ENCODE results near the gene C2CD2L. TPM values are rescaled to one million over a fixed set of nuclear protein-coding genes. Genes with fewer than 3 reads are reported as not detected.

C2CD2L gene
- total RNA-seq, 1 experiment from 2014 or later = 16.8 TPM

DNA sequence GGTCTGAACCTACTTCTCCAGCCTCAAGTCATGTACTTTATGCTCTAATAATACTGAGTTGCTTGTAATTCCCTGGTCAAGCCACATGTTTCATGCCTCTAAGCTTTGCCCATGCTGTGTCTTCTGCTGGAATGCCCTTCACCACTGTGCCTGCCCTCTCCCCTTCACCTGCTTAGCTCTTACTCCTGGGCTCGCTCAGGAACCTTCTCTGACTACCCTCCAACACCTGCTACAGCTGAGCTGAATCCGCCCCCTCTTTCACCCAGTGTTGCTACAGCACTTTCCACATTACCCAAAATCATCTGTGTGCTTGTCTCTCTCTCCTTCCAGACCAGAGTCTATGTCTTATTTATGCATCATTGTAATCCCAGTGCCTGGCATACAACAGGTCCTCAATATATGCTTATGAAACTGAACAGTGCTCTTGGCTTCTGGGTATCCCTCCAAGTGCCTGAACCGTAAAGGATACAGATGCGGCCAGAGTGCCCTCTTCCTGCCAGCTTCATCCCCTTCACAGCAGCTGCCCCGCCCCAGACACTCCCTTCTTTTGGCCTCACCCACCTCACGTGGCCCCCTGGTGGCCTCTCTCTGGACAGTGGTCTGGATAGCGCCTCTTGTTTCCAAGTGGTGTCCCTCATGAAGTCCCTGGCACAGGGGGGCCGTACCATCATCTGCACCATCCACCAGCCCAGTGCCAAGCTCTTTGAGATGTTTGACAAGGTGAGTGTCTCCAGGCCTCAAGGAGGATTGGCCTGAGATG lies 48.8 kb downstream of the C2CD2L start:
- no peaks in the 10 kb centered on the region for H3K27me3 ChIP-seq (ENCODE audit: low read length)
- no peak for TF ChIP-seq EZH2 (IDR thresholded peaks at IDR 0.05; ENCODE audit: low read length, unreplicated experiment)
- TF ChIP-seq, protein P1, sequence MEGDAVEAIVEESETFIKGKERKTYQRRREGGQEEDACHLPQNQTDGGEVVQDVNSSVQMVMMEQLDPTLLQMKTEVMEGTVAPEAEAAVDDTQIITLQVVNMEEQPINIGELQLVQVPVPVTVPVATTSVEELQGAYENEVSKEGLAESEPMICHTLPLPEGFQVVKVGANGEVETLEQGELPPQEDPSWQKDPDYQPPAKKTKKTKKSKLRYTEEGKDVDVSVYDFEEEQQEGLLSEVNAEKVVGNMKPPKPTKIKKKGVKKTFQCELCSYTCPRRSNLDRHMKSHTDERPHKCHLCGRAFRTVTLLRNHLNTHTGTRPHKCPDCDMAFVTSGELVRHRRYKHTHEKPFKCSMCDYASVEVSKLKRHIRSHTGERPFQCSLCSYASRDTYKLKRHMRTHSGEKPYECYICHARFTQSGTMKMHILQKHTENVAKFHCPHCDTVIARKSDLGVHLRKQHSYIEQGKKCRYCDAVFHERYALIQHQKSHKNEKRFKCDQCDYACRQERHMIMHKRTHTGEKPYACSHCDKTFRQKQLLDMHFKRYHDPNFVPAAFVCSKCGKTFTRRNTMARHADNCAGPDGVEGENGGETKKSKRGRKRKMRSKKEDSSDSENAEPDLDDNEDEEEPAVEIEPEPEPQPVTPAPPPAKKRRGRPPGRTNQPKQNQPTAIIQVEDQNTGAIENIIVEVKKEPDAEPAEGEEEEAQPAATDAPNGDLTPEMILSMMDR (conservative IDR thresholded peaks at IDR 0.05; ENCODE audit: low read depth, low read length) = peak; percentile 58; the same call in 1 of the 2 replicates
- DNase-seq (peak; percentile 36), ATAC-seq (peak; percentile 64)
- no TSS peak for BruUV-seq (replicated peaks)
- no peak overlapping the region for H3K9ac ChIP-seq (ENCODE audit: low read length)
- H3F3A ChIP-seq (ENCODE audit: low read length, unreplicated experiment) = no peaks in the 10 kb centered on the region
- no peaks in the 10 kb centered on the region for H3K36me3 ChIP-seq (ENCODE audit: low read depth, low read length)
- H2AFZ ChIP-seq (ENCODE audit: low read length) = no peak overlapping the region
- H3K4me3 ChIP-seq (ENCODE audit: low read length) = no peak overlapping the region
- no peak overlapping the region for H3K4me2 ChIP-seq (ENCODE audit: low read length)
- H3K9me2 ChIP-seq (replicated peaks; ENCODE audit: low read length) = no peaks in the 10 kb centered on the region
- no peaks in the 10 kb centered on the region for H4K20me1 ChIP-seq (ENCODE audit: low read length)
- POLR2A ChIA-PET (ENCODE audit: unreplicated experiment) = no interaction called here
- no peaks in the 10 kb centered on the region for H3K79me2 ChIP-seq (ENCODE audit: low read length)
- intact Hi-C loops (cut with micrococcal nuclease) = no loop called here
- H3K9me3 ChIP-seq (ENCODE audit: low read length) = no peaks in the 10 kb centered on the region
- CTCF ChIA-PET = interaction anchor here (1.3 kb wide), 1 partner anchor 61 kb away, joined by 3 read pairs; a partner anchor contains a TSS
- H3K4me1 ChIP-seq (ENCODE audit: insufficient read depth, low read length) = no peaks in the 10 kb centered on the region
- no peak overlapping the region for H3K27ac ChIP-seq (ENCODE audit: low read length)

DNA sequence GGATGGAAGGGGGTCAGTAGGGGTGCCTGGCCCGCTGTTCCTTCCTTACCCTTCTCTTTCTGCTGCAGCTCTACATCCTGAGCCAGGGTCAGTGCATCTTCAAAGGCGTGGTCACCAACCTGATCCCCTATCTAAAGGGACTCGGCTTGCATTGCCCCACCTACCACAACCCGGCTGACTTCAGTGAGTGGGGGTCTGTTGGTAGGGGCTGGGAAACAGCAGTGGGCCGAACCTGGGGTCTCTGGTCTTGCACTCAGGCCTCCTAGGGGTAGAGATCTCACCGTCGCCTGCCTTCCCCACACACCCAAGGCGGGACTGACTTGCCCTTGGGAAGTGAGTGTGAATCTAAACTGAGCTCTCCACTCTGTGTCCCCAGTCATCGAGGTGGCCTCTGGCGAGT lies 49.4 kb downstream of the C2CD2L start:
- ATAC-seq (no peak), DNase-seq (no peak)
- H3K4me2 ChIP-seq (ENCODE audit: low read length) = no peak overlapping the region
- H3K9me3 ChIP-seq (ENCODE audit: low read length) = no peaks in the 10 kb centered on the region
- TF ChIP-seq, protein P1 (conservative IDR thresholded peaks at IDR 0.05; ENCODE audit: low read depth, low read length) = no peak
- no peak for TF ChIP-seq EZH2phosphoT487 (IDR thresholded peaks at IDR 0.05; ENCODE audit: borderline replicate concordance, low read length)
- TF ChIP-seq EZH2 (IDR thresholded peaks at IDR 0.05; ENCODE audit: low read length, unreplicated experiment) = no peak
- no TSS peak for BruUV-seq (replicated peaks)
- intact Hi-C loops (cut with micrococcal nuclease) = no loop called here
- CTCF ChIA-PET = interaction anchor here (1.3 kb wide), 1 partner anchor 62 kb away, joined by 3 read pairs; a partner anchor contains a TSS
- no peaks in the 10 kb centered on the region for H3K4me1 ChIP-seq (ENCODE audit: insufficient read depth, low read length)
- H3K9ac ChIP-seq (ENCODE audit: low read length) = no peak overlapping the region
- no peak overlapping the region for H3K27ac ChIP-seq (ENCODE audit: low read length)
- no peaks in the 10 kb centered on the region for H3K79me2 ChIP-seq (ENCODE audit: low read length)
- H3K9me2 ChIP-seq (replicated peaks; ENCODE audit: low read length) = no peaks in the 10 kb centered on the region
- H3K27me3 ChIP-seq (ENCODE audit: low read length) = no peaks in the 10 kb centered on the region
- no peaks in the 10 kb centered on the region for H4K20me1 ChIP-seq (ENCODE audit: low read length)
- POLR2A ChIA-PET (ENCODE audit: unreplicated experiment) = no interaction called here
- no peak overlapping the region for H3K4me3 ChIP-seq (ENCODE audit: low read length)
- H2AFZ ChIP-seq (ENCODE audit: low read length) = no peak overlapping the region
- H3K36me3 ChIP-seq (ENCODE audit: low read depth, low read length) = no peaks in the 10 kb centered on the region
- H3F3A ChIP-seq (ENCODE audit: low read length, unreplicated experiment) = no peaks in the 10 kb centered on the region

DNA sequence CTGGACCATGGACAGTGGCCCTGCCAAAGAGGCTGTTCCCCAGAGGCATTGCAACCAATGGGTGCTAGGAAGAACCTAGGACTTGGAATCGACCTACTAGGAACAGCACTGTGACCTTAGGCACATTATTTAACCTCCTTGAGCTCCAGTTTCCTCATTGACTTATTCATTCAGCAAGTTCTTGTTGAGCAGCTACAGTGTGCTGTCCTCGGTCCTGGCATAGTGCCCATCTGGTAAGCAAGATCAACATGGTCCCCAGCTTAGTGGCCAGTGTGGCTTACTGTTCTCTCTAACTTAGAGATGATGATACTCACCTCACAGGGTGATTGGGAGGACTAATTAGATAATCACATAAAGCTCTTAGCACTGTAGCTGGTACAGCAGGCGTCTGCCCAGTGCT lies 49.9 kb downstream of the C2CD2L start:
- Histone ChIP-seq H3K79me2 (ENCODE audit: low read length) (no peaks in the 10 kb centered on the region), H3K4me1 (ENCODE audit: insufficient read depth, low read length) (no peaks in the 10 kb centered on the region), H3K9me3 (ENCODE audit: low read length) (no peaks in the 10 kb centered on the region), H3K4me3 (ENCODE audit: low read length) (no peak overlapping the region), H3K27ac (ENCODE audit: low read length) (no peak overlapping the region), H3F3A (ENCODE audit: low read length, unreplicated experiment) (no peaks in the 10 kb centered on the region), H3K36me3 (ENCODE audit: low read depth, low read length) (no peaks in the 10 kb centered on the region), H2AFZ (ENCODE audit: low read length) (no peak overlapping the region), H4K20me1 (ENCODE audit: low read length) (no peaks in the 10 kb centered on the region), H3K9me2 (replicated peaks; ENCODE audit: low read length) (no peaks in the 10 kb centered on the region), H3K27me3 (ENCODE audit: low read length) (no peaks in the 10 kb centered on the region), H3K9ac (ENCODE audit: low read length) (no peak overlapping the region), H3K4me2 (ENCODE audit: low read length) (no peak overlapping the region)
- ATAC-seq (no peak), DNase-seq (no peak)
- intact Hi-C loops (cut with micrococcal nuclease) = no loop called here
- ChIA-PET CTCF (interaction anchor here (0.6 kb wide), 1 partner anchor 119 kb away, joined by 4 read pairs; no protein-coding TSS in a partner anchor), POLR2A (ENCODE audit: unreplicated experiment) (no interaction called here)
- BruUV-seq (replicated peaks) = no TSS peak
- no peak for TF ChIP-seq EZH2 (IDR thresholded peaks at IDR 0.05; ENCODE audit: low read length, unreplicated experiment)
- no peak for TF ChIP-seq EZH2phosphoT487 (IDR thresholded peaks at IDR 0.05; ENCODE audit: borderline replicate concordance, low read length)
- TF ChIP-seq, protein P1 (conservative IDR thresholded peaks at IDR 0.05; ENCODE audit: low read depth, low read length) = no peak

Data from PC-3 (cell line).